ENCODE data around the gene WASHC4.

Gene WASHC4

GRCh38 chr12:105190530-105190929, 83.0 kb downstream of the WASHC4 start:
- no peak for DNase-seq (ENCODE audit: low spot score)
- no peak for TF ChIP-seq CTCF (IDR thresholded peaks at IDR 0.05; ENCODE audit: extremely low read depth, insufficient read depth, missing control alignments)
- in situ Hi-C loops (cut with MboI; ENCODE audit: low pct_unique_long_range_greater_than_20kb, low sequenced_read_pairs, unreplicated experiment): no loop called here

GRCh38 chr12:105192624-105193225, 85.2 kb downstream of the WASHC4 start:
- no peak for TF ChIP-seq CTCF (IDR thresholded peaks at IDR 0.05; ENCODE audit: extremely low read depth, insufficient read depth, missing control alignments)
- in situ Hi-C loops (cut with MboI; ENCODE audit: low pct_unique_long_range_greater_than_20kb, low sequenced_read_pairs, unreplicated experiment): no loop called here
- DNase-seq (ENCODE audit: low spot score): no peak

GRCh38 chr12:105194947-105195346, 87.4 kb downstream of the WASHC4 start:
- TF ChIP-seq CTCF (IDR thresholded peaks at IDR 0.05; ENCODE audit: extremely low read depth, insufficient read depth, missing control alignments): no peak
- in situ Hi-C loops (cut with MboI; ENCODE audit: low pct_unique_long_range_greater_than_20kb, low sequenced_read_pairs, unreplicated experiment): no loop called here
- no peak for DNase-seq (ENCODE audit: low spot score)

- no peak for DNase-seq (ENCODE audit: low spot score)
- in situ Hi-C loops (cut with MboI; ENCODE audit: low pct_unique_long_range_greater_than_20kb, low sequenced_read_pairs, unreplicated experiment): no loop called here
- no peak for TF ChIP-seq CTCF (IDR thresholded peaks at IDR 0.05; ENCODE audit: extremely low read depth, insufficient read depth, missing control alignments)
These were observed 88.6 kb downstream of the WASHC4 start for GRCh38 chr12:105196090-105196489.

- no peak for DNase-seq (ENCODE audit: low spot score)
- in situ Hi-C loops (cut with MboI; ENCODE audit: low pct_unique_long_range_greater_than_20kb, low sequenced_read_pairs, unreplicated experiment): no loop called here
- TF ChIP-seq CTCF (IDR thresholded peaks at IDR 0.05; ENCODE audit: extremely low read depth, insufficient read depth, missing control alignments): no peak
These were observed 91.4 kb downstream of the WASHC4 start for GRCh38 chr12:105198961-105199360.

- in situ Hi-C loops (cut with MboI; ENCODE audit: low pct_unique_long_range_greater_than_20kb, low sequenced_read_pairs, unreplicated experiment): no loop called here
- no peak for DNase-seq (ENCODE audit: low spot score)
These were observed 92.9 kb downstream of the WASHC4 start for GRCh38 chr12:105200385-105200784.

More at GRCh38 chr12:105200385-105200784, 92.9 kb downstream of the WASHC4 start:
- no peak for TF ChIP-seq CTCF (IDR thresholded peaks at IDR 0.05; ENCODE audit: extremely low read depth, insufficient read depth, missing control alignments)

Measured in GM13977 (cell line).